ENCODE results near the gene NEK11.

Gene NEK11

DNA sequence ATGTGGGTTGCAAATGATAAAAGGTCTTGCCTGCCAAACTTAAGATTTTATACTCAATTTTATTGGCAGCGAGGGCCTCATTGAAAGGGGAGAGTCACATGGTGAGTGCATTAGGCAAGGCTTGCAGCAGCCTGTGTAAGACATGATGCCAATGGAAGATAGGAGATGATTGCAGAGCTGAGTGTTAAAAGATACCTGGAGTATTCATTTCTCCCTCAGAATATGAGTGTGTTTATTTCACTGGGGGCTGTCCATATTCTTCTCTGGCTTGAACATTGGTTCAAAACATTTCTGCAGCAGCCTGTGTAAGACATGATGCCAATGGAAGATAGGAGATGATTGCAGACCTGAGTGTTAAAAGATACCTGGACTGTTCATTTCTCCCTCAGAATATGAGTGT, 189.7 kb downstream of the NEK11 start:
- TF ChIP-seq, protein P1, sequence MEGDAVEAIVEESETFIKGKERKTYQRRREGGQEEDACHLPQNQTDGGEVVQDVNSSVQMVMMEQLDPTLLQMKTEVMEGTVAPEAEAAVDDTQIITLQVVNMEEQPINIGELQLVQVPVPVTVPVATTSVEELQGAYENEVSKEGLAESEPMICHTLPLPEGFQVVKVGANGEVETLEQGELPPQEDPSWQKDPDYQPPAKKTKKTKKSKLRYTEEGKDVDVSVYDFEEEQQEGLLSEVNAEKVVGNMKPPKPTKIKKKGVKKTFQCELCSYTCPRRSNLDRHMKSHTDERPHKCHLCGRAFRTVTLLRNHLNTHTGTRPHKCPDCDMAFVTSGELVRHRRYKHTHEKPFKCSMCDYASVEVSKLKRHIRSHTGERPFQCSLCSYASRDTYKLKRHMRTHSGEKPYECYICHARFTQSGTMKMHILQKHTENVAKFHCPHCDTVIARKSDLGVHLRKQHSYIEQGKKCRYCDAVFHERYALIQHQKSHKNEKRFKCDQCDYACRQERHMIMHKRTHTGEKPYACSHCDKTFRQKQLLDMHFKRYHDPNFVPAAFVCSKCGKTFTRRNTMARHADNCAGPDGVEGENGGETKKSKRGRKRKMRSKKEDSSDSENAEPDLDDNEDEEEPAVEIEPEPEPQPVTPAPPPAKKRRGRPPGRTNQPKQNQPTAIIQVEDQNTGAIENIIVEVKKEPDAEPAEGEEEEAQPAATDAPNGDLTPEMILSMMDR (conservative IDR thresholded peaks at IDR 0.05; ENCODE audit: low read length), result no peak
- no peak for TF ChIP-seq EZH2phosphoT487 (IDR thresholded peaks at IDR 0.05; ENCODE audit: borderline replicate concordance)
- Histone ChIP-seq H3K9me2 (replicated peaks; ENCODE audit: low read depth, low read length) (no peaks in the 10 kb centered on the region), H3K4me3 (ENCODE audit: low read length, poor library complexity, severe bottlenecking) (no peak overlapping the region), H3K4me1 (ENCODE audit: insufficient read depth, low read length, poor library complexity, severe bottlenecking) (peaks cover 23% of the 10 kb centered on the region), H2AFZ (ENCODE audit: low read length) (no peak overlapping the region), H3K4me2 (ENCODE audit: low read depth, low read length, poor library complexity, severe bottlenecking) (peak overlapping the region; percentile 2), H3K9me3 (ENCODE audit: insufficient read depth, low read depth, low read length) (no peaks in the 10 kb centered on the region), H3K27me3 (ENCODE audit: insufficient read depth, low read length, poor library complexity, severe bottlenecking) (no peaks in the 10 kb centered on the region), H3K79me2 (ENCODE audit: insufficient read depth, low read length) (no peaks in the 10 kb centered on the region), H3F3A (ENCODE audit: low read depth) (no peaks in the 10 kb centered on the region), H3K9ac (ENCODE audit: low read depth, low read length, poor library complexity, severe bottlenecking) (no peak overlapping the region), H4K20me1 (ENCODE audit: insufficient read depth, low read length, poor library complexity, severe bottlenecking) (no peaks in the 10 kb centered on the region), H3K36me3 (ENCODE audit: insufficient read depth, low read length) (no peaks in the 10 kb centered on the region)

DNA sequence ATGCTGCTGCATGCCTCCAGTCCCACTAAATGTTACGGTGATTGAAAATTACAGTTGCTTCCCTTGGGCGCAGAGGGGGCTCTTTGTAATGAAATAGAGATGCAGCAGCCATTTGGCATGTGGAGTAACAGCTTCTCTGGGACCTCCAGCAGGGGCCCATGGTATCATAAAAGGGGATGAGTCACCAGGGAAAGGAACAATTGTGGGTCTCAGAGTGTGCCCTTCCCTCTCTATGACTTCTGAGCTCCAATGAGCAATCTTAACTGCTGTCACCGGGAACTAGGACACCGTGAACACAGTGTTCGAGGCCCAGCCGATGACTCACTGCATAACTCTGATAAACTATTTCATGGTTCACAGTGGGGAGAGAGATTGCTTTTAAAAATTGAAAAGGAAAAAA, 190.1 kb downstream of the NEK11 start:
- no peaks in the 10 kb centered on the region for H3F3A ChIP-seq (ENCODE audit: low read depth)
- H3K9me3 ChIP-seq (ENCODE audit: insufficient read depth, low read depth, low read length), result no peaks in the 10 kb centered on the region
- no peak for TF ChIP-seq EZH2phosphoT487 (IDR thresholded peaks at IDR 0.05; ENCODE audit: borderline replicate concordance)
- TF ChIP-seq, protein P1 (conservative IDR thresholded peaks at IDR 0.05; ENCODE audit: low read length), result no peak
- H3K36me3 ChIP-seq (ENCODE audit: insufficient read depth, low read length), result no peaks in the 10 kb centered on the region
- H3K9ac ChIP-seq (ENCODE audit: low read depth, low read length, poor library complexity, severe bottlenecking), result no peak overlapping the region
- no peaks in the 10 kb centered on the region for H3K79me2 ChIP-seq (ENCODE audit: insufficient read depth, low read length)
- H3K4me2 ChIP-seq (ENCODE audit: low read depth, low read length, poor library complexity, severe bottlenecking), result peak overlapping the region; percentile 2
- no peak overlapping the region for H2AFZ ChIP-seq (ENCODE audit: low read length)
- H3K4me1 ChIP-seq (ENCODE audit: insufficient read depth, low read length, poor library complexity, severe bottlenecking), result peaks cover 23% of the 10 kb centered on the region
- no peaks in the 10 kb centered on the region for H3K9me2 ChIP-seq (replicated peaks; ENCODE audit: low read depth, low read length)
- no peaks in the 10 kb centered on the region for H3K27me3 ChIP-seq (ENCODE audit: insufficient read depth, low read length, poor library complexity, severe bottlenecking)
- no peaks in the 10 kb centered on the region for H4K20me1 ChIP-seq (ENCODE audit: insufficient read depth, low read length, poor library complexity, severe bottlenecking)
- no peak overlapping the region for H3K4me3 ChIP-seq (ENCODE audit: low read length, poor library complexity, severe bottlenecking)

DNA sequence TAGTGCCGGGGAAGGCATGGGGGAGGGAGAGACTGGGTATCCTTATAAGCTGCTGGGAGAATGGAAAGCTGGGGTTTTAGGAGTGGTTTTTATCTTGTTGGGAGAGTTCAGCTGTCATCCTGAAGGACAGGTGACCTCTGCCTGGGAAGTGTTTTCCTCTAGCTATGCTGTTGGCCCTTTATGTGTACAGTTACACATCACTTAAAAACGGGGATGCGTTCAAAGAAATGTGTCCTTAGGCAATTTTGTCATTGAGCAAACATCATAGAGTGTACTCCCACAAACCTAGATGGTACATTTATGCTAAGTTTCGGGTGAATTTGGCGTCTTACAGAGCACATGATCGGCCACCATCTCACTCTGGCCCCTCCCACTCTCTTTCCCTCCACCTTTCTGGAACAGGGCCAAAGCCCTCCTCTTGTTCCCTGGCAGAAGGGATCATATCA, 190.6 kb downstream of the NEK11 start:
- Histone ChIP-seq H3K9ac (ENCODE audit: low read depth, low read length, poor library complexity, severe bottlenecking) (no peak overlapping the region), H3K9me3 (ENCODE audit: insufficient read depth, low read depth, low read length) (no peaks in the 10 kb centered on the region), H3K9me2 (replicated peaks; ENCODE audit: low read depth, low read length) (no peaks in the 10 kb centered on the region), H4K20me1 (ENCODE audit: insufficient read depth, low read length, poor library complexity, severe bottlenecking) (no peaks in the 10 kb centered on the region), H3K27me3 (ENCODE audit: insufficient read depth, low read length, poor library complexity, severe bottlenecking) (no peaks in the 10 kb centered on the region), H3K79me2 (ENCODE audit: insufficient read depth, low read length) (no peaks in the 10 kb centered on the region), H3K4me3 (ENCODE audit: low read length, poor library complexity, severe bottlenecking) (no peak overlapping the region), H3K4me1 (ENCODE audit: insufficient read depth, low read length, poor library complexity, severe bottlenecking) (peaks cover 23% of the 10 kb centered on the region), H3K4me2 (ENCODE audit: low read depth, low read length, poor library complexity, severe bottlenecking) (peak overlapping the region; percentile 2), H3F3A (ENCODE audit: low read depth) (no peaks in the 10 kb centered on the region), H3K36me3 (ENCODE audit: insufficient read depth, low read length) (no peaks in the 10 kb centered on the region), H2AFZ (ENCODE audit: low read length) (no peak overlapping the region)
- TF ChIP-seq, protein P1 (conservative IDR thresholded peaks at IDR 0.05; ENCODE audit: low read length), result no peak
- TF ChIP-seq EZH2phosphoT487 (IDR thresholded peaks at IDR 0.05; ENCODE audit: borderline replicate concordance), result no peak

Measured in Loucy (cell line).